DMS153 treated with DMSO at 0.1 percent for 48 hours (cell line): ENCODE results near the gene EPS15.
"Not testable (repeated sequence)": the region's sequence is repeated elsewhere in the genome, so short reads cannot be mapped to it uniquely, and the experiment has no call there.

ENCODE experiments used
- DNase-seq: peaks from one replicate; lab custom pipeline; 2025; ENCODE audit not compliant: unreplicated experiment; lab: John Stamatoyannopoulos, UW

EPS15 gene

GRCh38 chr1:51344276-51344601, 174.8 kb downstream of the EPS15 start:
- no peak for DNase-seq

GRCh38 chr1:51343624-51344023, 175.4 kb downstream of the EPS15 start:
- DNase-seq, result no peak

GRCh38 chr1:51342591-51343206, 176.4 kb downstream of the EPS15 start:
- DNase-seq, result no peak

GRCh38 chr1:51341876-51342496, 177.1 kb downstream of the EPS15 start:
- DNase-seq, result no peak

- no peak for DNase-seq
These were observed 178.7 kb downstream of the EPS15 start for GRCh38 chr1:51340380-51340779.

GRCh38 chr1:51336711-51337110, 182.4 kb downstream of the EPS15 start:
- DNase-seq, result no peak

GRCh38 chr1:51336004-51336403, 183.1 kb downstream of the EPS15 start:
- DNase-seq, result no peak

- DNase-seq, result peak; percentile 25
These were observed 187.6 kb downstream of the EPS15 start for GRCh38 chr1:51331206-51332100.

GRCh38 chr1:51330331-51331201, 188.5 kb downstream of the EPS15 start, which contains the start of gene TTC39A:
Gene TTC39A, minus strand, starts transcription at chr1:51330562. Its CDS starts 85 bp downstream, at chr1:51330477.
- no peak for DNase-seq

- peak; percentile 54 for DNase-seq
These were observed 189.4 kb downstream of the EPS15 start for GRCh38 chr1:51329443-51330325.

GRCh38 chr1:51328926-51329325, 190.1 kb downstream of the EPS15 start:
- no peak for DNase-seq

- no peak for DNase-seq
These were observed 190.8 kb downstream of the EPS15 start for GRCh38 chr1:51328279-51328678.

- DNase-seq, result no peak
These were observed 191.7 kb downstream of the EPS15 start for GRCh38 chr1:51327386-51327785.

GRCh38 chr1:51326839-51327238, 192.2 kb downstream of the EPS15 start:
- DNase-seq, result no peak

- DNase-seq, result no peak
These were observed 192.9 kb downstream of the EPS15 start for GRCh38 chr1:51325878-51326755.

GRCh38 chr1:51325391-51325790, 193.7 kb downstream of the EPS15 start:
- DNase-seq, result no peak

GRCh38 chr1:51325011-51325385, 194.1 kb downstream of the EPS15 start:
- DNase-seq, result not testable (repeated sequence)

GRCh38 chr1:51324251-51325010, 194.6 kb downstream of the EPS15 start:
- no peak for DNase-seq
